KMS-11 (cell line): ENCODE measurements around the gene ZNF385A.

Source experiments
- H2AFZ ChIP-seq: fragments of 200-600 bp; sonication (generic); 2 replicates; pipeline ENCODE4 v1.6.1; 2016; ENCODE audit warnings: antibody characterized with exemption, mixed run types, low read depth
- H3K27ac ChIP-seq: fragments of 200-600 bp; sonication (generic); 2 replicates; pipeline ENCODE4 v1.6.1; 2016; ENCODE audit warnings: mild to moderate bottlenecking, mixed run types
- H3K27me3 ChIP-seq: fragments of 200-600 bp; sonication (generic); 2 replicates; pipeline ENCODE4 v1.6.1; 2017; ENCODE audit warnings: mild to moderate bottlenecking, low read depth, mixed run types, moderate library complexity; ENCODE audit not compliant: insufficient read depth
- H3K36me3 ChIP-seq: fragments of 200-600 bp; sonication (generic); 2 replicates; pipeline ENCODE4 v1.6.1; 2017; ENCODE audit warnings: mild to moderate bottlenecking, mixed run types; ENCODE audit not compliant: insufficient read depth
- H3K4me1 ChIP-seq: fragments of 200-600 bp; sonication (generic); 2 replicates; pipeline ENCODE4 v1.6.1; 2016; ENCODE audit warnings: mild to moderate bottlenecking, low read depth, mixed run types; ENCODE audit not compliant: poor library complexity, severe bottlenecking
- H3K4me2 ChIP-seq: fragments of 200-600 bp; sonication (generic); 2 replicates; pipeline ENCODE4 v1.7.0; 2016; ENCODE audit warnings: mild to moderate bottlenecking, mixed run types
- H3K4me3 ChIP-seq: fragments of 200-600 bp; sonication (generic); IDR thresholded peaks from 2 replicates; pipeline ENCODE4 v1.6.1; 2017; ENCODE audit warnings: low read depth, low read length, mixed read lengths; ENCODE audit not compliant: insufficient read depth
- H3K79me2 ChIP-seq: fragments of 200-600 bp; sonication (generic); 2 replicates; pipeline ENCODE4 v1.6.1; 2016; ENCODE audit warnings: low read depth, mixed run types; ENCODE audit not compliant: insufficient read depth
- H3K9ac ChIP-seq: fragments of 200-600 bp; sonication (generic); 2 replicates; pipeline ENCODE4 v1.6.1; 2016; ENCODE audit warnings: mild to moderate bottlenecking, mixed run types
- H4K20me1 ChIP-seq: fragments of 200-600 bp; sonication (generic); 2 replicates; pipeline ENCODE4 v1.6.1; 2016; ENCODE audit warnings: mild to moderate bottlenecking, mixed run types; ENCODE audit not compliant: insufficient read depth
- CTCF ChIP-seq: fragments of 200-600 bp; sonication (generic); conservative IDR thresholded peaks from 2 replicates; pipeline ENCODE4 v1.6.1; 2017; ENCODE audit warnings: low read depth, mild to moderate bottlenecking, antibody characterized with exemption, low read length, moderate library complexity, mixed read lengths

ZNF385A gene

GRCh38 chr12:54377007-54377406 lies 7.5 kb downstream of the ZNF385A start:
- no peak overlapping the region for H3K27ac ChIP-seq
- H3K36me3 ChIP-seq, result no peaks in the 10 kb centered on the region
- H4K20me1 ChIP-seq, result no peaks in the 10 kb centered on the region
- peaks cover 18% of the 10 kb centered on the region for H3K4me1 ChIP-seq
- no peak overlapping the region for H2AFZ ChIP-seq
- no peak overlapping the region for H3K4me3 ChIP-seq
- no peak overlapping the region for H3K4me2 ChIP-seq
- no peaks in the 10 kb centered on the region for H3K79me2 ChIP-seq
- no peak overlapping the region for H3K9ac ChIP-seq
- no peak for TF ChIP-seq CTCF
- H3K27me3 ChIP-seq, result peaks cover 7% of the 10 kb centered on the region; the same call in 1 of the 2 replicates

GRCh38 chr12:54376596-54376995 lies 7.9 kb downstream of the ZNF385A start:
- no peak overlapping the region for H2AFZ ChIP-seq
- no peak overlapping the region for H3K9ac ChIP-seq
- no peak overlapping the region for H3K4me2 ChIP-seq
- H3K4me1 ChIP-seq, result peaks cover 18% of the 10 kb centered on the region
- TF ChIP-seq CTCF, result no peak
- no peak overlapping the region for H3K27ac ChIP-seq
- H3K27me3 ChIP-seq, result peaks cover 7% of the 10 kb centered on the region; the same call in 1 of the 2 replicates
- no peaks in the 10 kb centered on the region for H3K36me3 ChIP-seq
- H3K79me2 ChIP-seq, result no peaks in the 10 kb centered on the region
- no peak overlapping the region for H3K4me3 ChIP-seq
- no peaks in the 10 kb centered on the region for H4K20me1 ChIP-seq

- H3K36me3 ChIP-seq, result no peaks in the 10 kb centered on the region
- TF ChIP-seq CTCF, result no peak
- no peak overlapping the region; the same call in 1 of the 2 replicates for H3K9ac ChIP-seq
- H3K4me1 ChIP-seq, result peaks cover 18% of the 10 kb centered on the region
- peaks cover 7% of the 10 kb centered on the region; the same call in 1 of the 2 replicates for H3K27me3 ChIP-seq
- H3K4me2 ChIP-seq, result peak overlapping the region; percentile 11; the same call in 1 of the 2 replicates
- H3K4me3 ChIP-seq, result no peak overlapping the region
- peak overlapping the region; percentile 33; the same call in 1 of the 2 replicates for H2AFZ ChIP-seq
- H3K27ac ChIP-seq, result no peak overlapping the region
- no peaks in the 10 kb centered on the region for H4K20me1 ChIP-seq
- H3K79me2 ChIP-seq, result no peaks in the 10 kb centered on the region
These were observed 9.3 kb downstream of the ZNF385A start for GRCh38 chr12:54375259-54375579.

- Histone ChIP-seq H3K36me3 (no peaks in the 10 kb centered on the region), H3K4me3 (no peak overlapping the region), H4K20me1 (no peaks in the 10 kb centered on the region), H3K27me3 (peaks cover 7% of the 10 kb centered on the region; the same call in 1 of the 2 replicates), H3K4me1 (peaks cover 18% of the 10 kb centered on the region), H3K4me2 (peak overlapping the region; percentile 11; the same call in 1 of the 2 replicates), H2AFZ (peak overlapping the region; percentile 33; the same call in 1 of the 2 replicates), H3K27ac (no peak overlapping the region), H3K79me2 (no peaks in the 10 kb centered on the region), H3K9ac (no peak overlapping the region; the same call in 1 of the 2 replicates)
- no peak for TF ChIP-seq CTCF
These were observed 9.8 kb downstream of the ZNF385A start for GRCh38 chr12:54374562-54375258.
